HCT116 (cell line): ENCODE data around the gene PRSS27. TPM values are rescaled to one million over a fixed set of nuclear protein-coding genes. Genes with fewer than 3 reads are reported as not detected.

ENCODE experiments used
- ATAC-seq: fragments of 200-7000 bp; cut with Tn5 transposase; 2 replicates; pipeline ENCODE4 v1.9.1; 2020; ENCODE audit warnings: mild to moderate bottlenecking, moderate library complexity
- BruUV-seq: library from RNA; stranded (reverse); fragments of 400-500 nt; replicated peaks from 2 replicates; lab custom pipeline; 2021; lab: Mats Ljungman, UMichigan
- CTCF ChIA-PET: fragments of 300-600 bp; sonication (Branson Sonifier 250); formaldehyde crosslinking; loops from one replicate; lab custom pipeline; 2021; ENCODE audit warnings: antibody characterized with exemption; lab: Charles Lee
- POLR2A ChIA-PET: fragments of 300-600, 350-600 bp; sonication (Branson Sonifier 250); formaldehyde crosslinking; loops from one replicate; lab custom pipeline; 2021; ENCODE audit warnings: antibody characterized with exemption; lab: Charles Lee
- RAD21 ChIA-PET, 2 experiments: fragments of 300-600 bp; sonication (Branson Sonifier 250); formaldehyde crosslinking; loops; one replicate each; lab custom pipeline; 2023; ENCODE audit warnings: low total read pairs in 2 of 2; ENCODE audit not compliant: uncharacterized antibody in 2 of 2, unreplicated experiment in 2 of 2, low non-redundant PET in 1 of 2; lab: Charles Lee
- DNase-seq: peaks from one replicate; pipeline ENCODE4 v3.0.0-alpha.2; 2010; ENCODE audit warnings: low read depth, low spot score
- H2AFZ ChIP-seq: fragments of 200-600 bp; shearing (Covaris generic), sonication (generic); 2 replicates; pipeline ENCODE4 v1.6.1; 2017; ENCODE audit warnings: low read depth, mixed run types, mixed read lengths, antibody characterized with exemption, low read length; ENCODE audit not compliant: poor library complexity, severe bottlenecking
- H3K27ac ChIP-seq: 2 replicates; pipeline ENCODE4 v1.5.1; 2012; ENCODE audit warnings: low read depth, low read length
- H3K27me3 ChIP-seq: fragments of 200-600 bp; sonication (generic); 2 replicates; pipeline ENCODE4 v1.6.1; 2016; ENCODE audit warnings: mixed run types, low read length, mixed read lengths; ENCODE audit not compliant: insufficient read depth
- H3K36me3 ChIP-seq, 2 experiments: fragments of 200-500 bp in 1 of 2; fragments of 200-600 bp in 1 of 2; sonication (Bioruptor generic) in 1 of 2; sonication (generic) in 1 of 2; 2 replicates each; pipeline versions ENCODE4 v1.5.1 to v1.6.1; 2014 to 2016; ENCODE audit warnings: low read length in 2 of 2, inconsistent platforms in 1 of 2, mixed read lengths in 1 of 2, mixed run types in 1 of 2; ENCODE audit not compliant: insufficient read depth in 2 of 2, control insufficient read depth in 1 of 2
- H3K4me1 ChIP-seq, 2 experiments: fragments of 200-600 bp in 1 of 2; sonication (generic) in 1 of 2; 2 replicates each; pipeline versions ENCODE4 v1.5.1 to v1.6.1; 2012 to 2017; ENCODE audit warnings: low read length in 2 of 2, inconsistent platforms in 1 of 2, mild to moderate bottlenecking in 1 of 2, mixed read lengths in 1 of 2, mixed run types in 1 of 2, moderate library complexity in 1 of 2; ENCODE audit not compliant: insufficient read depth in 2 of 2, control insufficient read depth in 1 of 2
- H3K4me2 ChIP-seq: fragments of 200-600 bp; sonication (generic); 2 replicates; pipeline ENCODE4 v1.6.1; 2017; ENCODE audit warnings: mixed run types, low read length, mixed read lengths
- H3K4me3 ChIP-seq, 2 experiments: fragments of 200-600 bp in 1 of 2; sonication (generic) in 1 of 2; replicated peaks in 1 of 2; 2 replicates each; pipeline ENCODE4 v1.5.1; 2011 to 2016; ENCODE audit warnings: low read length in 2 of 2, control low read depth in 1 of 2, low read depth in 1 of 2, mild to moderate bottlenecking in 1 of 2, mixed read lengths in 1 of 2, mixed run types in 1 of 2
- H3K79me2 ChIP-seq: fragments of 200-600 bp; sonication (generic); 2 replicates; pipeline ENCODE4 v1.6.1; 2017; ENCODE audit warnings: mild to moderate bottlenecking, mixed run types, low read length, moderate library complexity, mixed read lengths; ENCODE audit not compliant: insufficient read depth
- H3K9ac ChIP-seq: fragments of 200-600 bp; sonication (generic); 2 replicates; pipeline ENCODE4 v1.6.1; 2016; ENCODE audit warnings: low read length, mixed read lengths
- H3K9me2 ChIP-seq: fragments of 200-600 bp; sonication (generic), shearing (Covaris generic); 2 replicates; pipeline ENCODE4 v1.6.1; 2017; ENCODE audit warnings: mixed run types, mild to moderate bottlenecking, moderate library complexity; ENCODE audit not compliant: insufficient read depth
- H3K9me3 ChIP-seq, 2 experiments: fragments of 200-500 bp in 1 of 2; fragments of 200-600 bp in 1 of 2; sonication (Bioruptor generic) in 1 of 2; sonication (generic) in 1 of 2; 2 replicates each; pipeline ENCODE4 v1.6.1; 2014 to 2017; ENCODE audit warnings: low read length in 2 of 2, mixed read lengths in 2 of 2, inconsistent platforms in 1 of 2, low read depth in 1 of 2, mild to moderate bottlenecking in 1 of 2, mixed run types in 1 of 2, moderate library complexity in 1 of 2; ENCODE audit not compliant: control insufficient read depth in 1 of 2, insufficient read depth in 1 of 2
- H4K20me1 ChIP-seq: fragments of 200-600 bp; sonication (generic), shearing (Covaris generic); 2 replicates; pipeline ENCODE4 v1.6.1; 2017; ENCODE audit warnings: mixed run types, mild to moderate bottlenecking, moderate library complexity; ENCODE audit not compliant: insufficient read depth
- CBX3 ChIP-seq: IDR thresholded peaks from 2 replicates; pipeline ENCODE4 v1.6.1; 2012; ENCODE audit warnings: low read depth
- CEBPB ChIP-seq: IDR thresholded peaks from 2 replicates; pipeline ENCODE4 v1.6.1; 2012; ENCODE audit warnings: low read depth
- EGR1 ChIP-seq: IDR thresholded peaks from 2 replicates; pipeline ENCODE4 v1.6.1; 2012; ENCODE audit warnings: low read depth
- EZH2 ChIP-seq: fragments of 200-600 bp; sonication (generic); IDR thresholded peaks from 2 replicates; pipeline ENCODE4 v1.6.1; 2017; ENCODE audit warnings: antibody characterized with exemption, mixed run types
- FOSL1 ChIP-seq: IDR thresholded peaks from 2 replicates; pipeline ENCODE4 v1.6.1; 2012; ENCODE audit warnings: low read depth
- JUND ChIP-seq: IDR thresholded peaks from 2 replicates; pipeline ENCODE4 v1.6.1; 2012
- POLR2A ChIP-seq: IDR thresholded peaks from 2 replicates; pipeline ENCODE4 v1.7.0; 2011; ENCODE audit warnings: borderline replicate concordance; ENCODE audit not compliant: insufficient read depth, insufficient read length; ENCODE audit errors: extremely low read depth
- POLR2AphosphoS5 ChIP-seq: IDR thresholded peaks from 2 replicates; pipeline ENCODE4 v1.6.1; 2011; ENCODE audit warnings: mild to moderate bottlenecking, low read depth, low read length, moderate library complexity
- RAD21 ChIP-seq: IDR thresholded peaks from 2 replicates; pipeline ENCODE4 v1.6.1; 2012; ENCODE audit warnings: low read depth, mild to moderate bottlenecking
- SIN3A ChIP-seq: IDR thresholded peaks from 2 replicates; pipeline ENCODE4 v1.6.1; 2012; ENCODE audit warnings: low read depth
- SP1 ChIP-seq: IDR thresholded peaks from 2 replicates; pipeline ENCODE4 v1.6.1; 2012; ENCODE audit warnings: low read depth
- SRF ChIP-seq: IDR thresholded peaks from 2 replicates; pipeline ENCODE4 v1.6.1; 2012; ENCODE audit warnings: low read depth
- TCF7L2 ChIP-seq: IDR thresholded peaks from 2 replicates; pipeline ENCODE4 v1.7.0; 2011; ENCODE audit warnings: borderline replicate concordance, inconsistent platforms; ENCODE audit not compliant: insufficient read depth, insufficient read length; ENCODE audit errors: extremely low read depth
- ZFX ChIP-seq: fragments of 450-650 bp; IDR thresholded peaks from 2 replicates; pipeline ENCODE4 v1.6.1; 2017
- ZNF274 ChIP-seq: fragments of 200-500 bp; sonication (Bioruptor generic); IDR thresholded peaks from 2 replicates; pipeline ENCODE4 v1.6.1; 2014; ENCODE audit warnings: mild to moderate bottlenecking, low read depth, low read length, inconsistent platforms
- intact Hi-C: fragments of 100-400 bp; cut with micrococcal nuclease; formaldehyde crosslinking; loops from 2 replicates; pipeline ENCODE4 v1.10.0; 2022
- total RNA-seq: library from RNA; stranded (reverse); gene quantifications from one replicate; pipeline ENCODE4 v1.2.1, GENCODE V29; 2021; ENCODE audit not compliant: unreplicated experiment
- TF ChIP-seq, protein P1 (sequence below): IDR thresholded peaks from 2 replicates; pipeline ENCODE4 v1.6.1; 2012
- TF ChIP-seq, protein P2 (sequence below): IDR thresholded peaks from 2 replicates; pipeline ENCODE4 v1.6.1; 2012
- TF ChIP-seq, protein P3 (sequence below): IDR thresholded peaks from 2 replicates; pipeline ENCODE4 v1.6.1; 2012; ENCODE audit warnings: low read depth

PRSS27 gene
- total RNA-seq, 1 experiment from 2014 or later: 3.3 TPM

DNA sequence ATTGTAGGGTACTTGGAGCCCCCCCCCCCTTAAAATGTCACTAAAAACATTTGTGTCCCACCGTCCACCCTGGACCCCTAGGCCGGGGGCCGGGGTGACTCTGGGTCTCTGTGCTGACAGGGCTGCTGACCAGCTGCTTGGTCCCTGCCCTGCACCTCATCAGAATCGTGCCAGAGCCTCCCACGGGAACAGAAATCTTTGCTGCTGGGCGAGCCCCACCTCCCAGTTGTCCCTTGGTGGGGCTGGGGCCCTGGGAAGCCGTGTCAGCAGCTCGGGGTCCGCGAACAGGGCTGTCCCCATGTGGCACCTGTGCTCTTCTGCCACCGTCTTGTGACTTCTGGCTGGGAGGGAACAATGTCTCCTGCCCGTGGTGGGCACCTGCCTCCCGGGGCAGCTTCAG lies 19.2 kb downstream of the PRSS27 start:
- ChIA-PET RAD21 (no interaction called here), POLR2A (no interaction called here), CTCF (no interaction called here)
- no peaks in the 10 kb centered on the region for H3K27me3 ChIP-seq
- no peaks in the 10 kb centered on the region for H3K4me1 ChIP-seq
- intact Hi-C loops: no loop called here
- TF ChIP-seq POLR2A (no peak), ZFX (no peak), POLR2AphosphoS5 (no peak), SP1 (no peak), CEBPB (no peak), SRF (no peak), FOSL1 (no peak), EZH2 (no peak), EGR1 (no peak), CBX3 (no peak)
- no peak for ATAC-seq
- no peaks in the 10 kb centered on the region for H3K9me3 ChIP-seq
- no peak overlapping the region for H3K4me2 ChIP-seq
- peaks cover 4% of the 10 kb centered on the region; the same call in 1 of the 2 replicates for H3K79me2 ChIP-seq
- H3K9me2 ChIP-seq: no peaks in the 10 kb centered on the region
- H3K9ac ChIP-seq: no peak overlapping the region
- H3K4me3 ChIP-seq: no peak overlapping the region
- DNase-seq: no peak
- no TSS peak for BruUV-seq
- H3K36me3 ChIP-seq: peaks cover 4 to 9% of the 10 kb centered on the region in 2 experiments; a peak in 3 of 4 replicates
- H2AFZ ChIP-seq: no peak overlapping the region
- no peak overlapping the region for H3K27ac ChIP-seq
- H4K20me1 ChIP-seq: no peaks in the 10 kb centered on the region

DNA sequence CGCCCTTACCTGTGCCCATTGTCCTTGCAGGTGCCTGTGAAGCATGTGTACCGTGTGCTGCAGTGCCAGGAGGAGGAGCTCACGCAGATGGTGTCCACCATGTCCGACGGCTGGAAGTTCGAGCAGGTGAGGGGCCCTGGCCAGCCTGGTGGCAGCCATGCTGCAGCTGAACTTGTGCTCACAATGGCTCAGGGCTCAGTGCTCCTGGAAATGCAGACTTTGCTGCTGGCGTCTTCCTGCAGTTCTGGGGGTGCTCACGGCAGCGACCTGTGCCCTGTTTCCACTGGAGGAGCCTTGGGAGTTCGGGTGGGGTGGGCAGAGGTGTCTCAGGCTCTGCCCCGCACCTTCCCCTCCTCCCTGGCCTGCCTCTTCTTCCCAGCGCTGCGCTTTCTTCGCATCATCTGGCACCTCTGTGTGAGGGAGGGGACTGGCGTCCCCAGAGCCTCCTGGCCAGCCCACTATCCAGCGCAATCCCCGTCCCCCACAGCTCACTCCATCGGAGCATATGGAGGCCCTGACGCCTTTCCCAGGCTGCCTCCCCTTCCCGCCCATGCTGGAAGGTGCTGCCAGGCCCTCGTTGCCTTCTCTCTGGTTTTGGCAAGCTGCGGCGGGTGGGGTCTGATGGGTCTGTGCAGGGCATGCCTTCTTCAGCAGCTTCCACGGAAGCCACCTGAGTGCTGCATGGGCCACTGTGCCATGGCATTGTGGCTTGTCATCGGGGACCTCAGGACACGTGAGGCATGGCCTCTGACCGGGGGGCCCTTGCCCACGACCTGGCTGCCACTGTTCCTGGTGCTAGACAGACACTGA lies 20.0 kb downstream of the PRSS27 start:
- CTCF ChIA-PET: no interaction called here
- peaks cover 4 to 9% of the 10 kb centered on the region in 2 experiments; a peak in 3 of 4 replicates for H3K36me3 ChIP-seq
- RAD21 ChIA-PET: no interaction called here
- H3K79me2 ChIP-seq: peaks cover 4% of the 10 kb centered on the region; the same call in 1 of the 2 replicates
- intact Hi-C loops: no loop called here
- POLR2A ChIA-PET: no interaction called here
- no peak overlapping the region for H3K9ac ChIP-seq
- no peak for DNase-seq
- no peaks in the 10 kb centered on the region for H3K27me3 ChIP-seq
- ATAC-seq: no peak
- no peaks in the 10 kb centered on the region for H3K4me1 ChIP-seq
- H3K9me3 ChIP-seq: no peaks in the 10 kb centered on the region
- H2AFZ ChIP-seq: no peak overlapping the region
- no TSS peak for BruUV-seq
- H3K9me2 ChIP-seq: no peaks in the 10 kb centered on the region
- no peak overlapping the region for H3K4me3 ChIP-seq
- H3K4me2 ChIP-seq: no peak overlapping the region
- H3K27ac ChIP-seq: no peak overlapping the region
- H4K20me1 ChIP-seq: no peaks in the 10 kb centered on the region
- TF ChIP-seq, protein P1, sequence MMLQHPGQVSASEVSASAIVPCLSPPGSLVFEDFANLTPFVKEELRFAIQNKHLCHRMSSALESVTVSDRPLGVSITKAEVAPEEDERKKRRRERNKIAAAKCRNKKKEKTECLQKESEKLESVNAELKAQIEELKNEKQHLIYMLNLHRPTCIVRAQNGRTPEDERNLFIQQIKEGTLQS: no peak
- TF ChIP-seq SRF: no peak
- TF ChIP-seq, protein P2, sequence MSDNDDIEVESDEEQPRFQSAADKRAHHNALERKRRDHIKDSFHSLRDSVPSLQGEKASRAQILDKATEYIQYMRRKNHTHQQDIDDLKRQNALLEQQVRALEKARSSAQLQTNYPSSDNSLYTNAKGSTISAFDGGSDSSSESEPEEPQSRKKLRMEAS: no peak
- no peak for TF ChIP-seq CBX3
- TF ChIP-seq EZH2: no peak
- no peak for TF ChIP-seq TCF7L2
- TF ChIP-seq ZNF274: no peak
- TF ChIP-seq CEBPB: no peak
- TF ChIP-seq RAD21: no peak
- no peak for TF ChIP-seq FOSL1
- TF ChIP-seq, protein P3, sequence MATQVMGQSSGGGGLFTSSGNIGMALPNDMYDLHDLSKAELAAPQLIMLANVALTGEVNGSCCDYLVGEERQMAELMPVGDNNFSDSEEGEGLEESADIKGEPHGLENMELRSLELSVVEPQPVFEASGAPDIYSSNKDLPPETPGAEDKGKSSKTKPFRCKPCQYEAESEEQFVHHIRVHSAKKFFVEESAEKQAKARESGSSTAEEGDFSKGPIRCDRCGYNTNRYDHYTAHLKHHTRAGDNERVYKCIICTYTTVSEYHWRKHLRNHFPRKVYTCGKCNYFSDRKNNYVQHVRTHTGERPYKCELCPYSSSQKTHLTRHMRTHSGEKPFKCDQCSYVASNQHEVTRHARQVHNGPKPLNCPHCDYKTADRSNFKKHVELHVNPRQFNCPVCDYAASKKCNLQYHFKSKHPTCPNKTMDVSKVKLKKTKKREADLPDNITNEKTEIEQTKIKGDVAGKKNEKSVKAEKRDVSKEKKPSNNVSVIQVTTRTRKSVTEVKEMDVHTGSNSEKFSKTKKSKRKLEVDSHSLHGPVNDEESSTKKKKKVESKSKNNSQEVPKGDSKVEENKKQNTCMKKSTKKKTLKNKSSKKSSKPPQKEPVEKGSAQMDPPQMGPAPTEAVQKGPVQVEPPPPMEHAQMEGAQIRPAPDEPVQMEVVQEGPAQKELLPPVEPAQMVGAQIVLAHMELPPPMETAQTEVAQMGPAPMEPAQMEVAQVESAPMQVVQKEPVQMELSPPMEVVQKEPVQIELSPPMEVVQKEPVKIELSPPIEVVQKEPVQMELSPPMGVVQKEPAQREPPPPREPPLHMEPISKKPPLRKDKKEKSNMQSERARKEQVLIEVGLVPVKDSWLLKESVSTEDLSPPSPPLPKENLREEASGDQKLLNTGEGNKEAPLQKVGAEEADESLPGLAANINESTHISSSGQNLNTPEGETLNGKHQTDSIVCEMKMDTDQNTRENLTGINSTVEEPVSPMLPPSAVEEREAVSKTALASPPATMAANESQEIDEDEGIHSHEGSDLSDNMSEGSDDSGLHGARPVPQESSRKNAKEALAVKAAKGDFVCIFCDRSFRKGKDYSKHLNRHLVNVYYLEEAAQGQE: no peak
- no peak for TF ChIP-seq POLR2AphosphoS5
- TF ChIP-seq JUND: no peak
- no peak for TF ChIP-seq SP1
- TF ChIP-seq ZFX: no peak
- TF ChIP-seq SIN3A: no peak
